HCT116 (cell line): ENCODE results near the gene RMI2. TPM values are rescaled to one million over a fixed set of nuclear protein-coding genes. Genes with fewer than 3 reads are reported as not detected.

Experiments used
- ATAC-seq: fragments of 200-7000 bp; cut with Tn5 transposase; 2 replicates; pipeline ENCODE4 v1.9.1; 2020; ENCODE audit warnings: mild to moderate bottlenecking, moderate library complexity
- BruUV-seq: library from RNA; stranded (reverse); fragments of 400-500 nt; replicated peaks from 2 replicates; lab custom pipeline; 2021; lab: Mats Ljungman, UMichigan
- CTCF ChIA-PET: fragments of 300-600 bp; sonication (Branson Sonifier 250); formaldehyde crosslinking; loops from one replicate; lab custom pipeline; 2021; ENCODE audit warnings: antibody characterized with exemption; lab: Charles Lee
- POLR2A ChIA-PET: fragments of 300-600, 350-600 bp; sonication (Branson Sonifier 250); formaldehyde crosslinking; loops from one replicate; lab custom pipeline; 2021; ENCODE audit warnings: antibody characterized with exemption; lab: Charles Lee
- RAD21 ChIA-PET, 2 experiments: fragments of 300-600 bp; sonication (Branson Sonifier 250); formaldehyde crosslinking; loops; one replicate each; lab custom pipeline; 2023; ENCODE audit warnings: low total read pairs in 2 of 2; ENCODE audit not compliant: uncharacterized antibody in 2 of 2, unreplicated experiment in 2 of 2, low non-redundant PET in 1 of 2; lab: Charles Lee
- DNase-seq: peaks from one replicate; pipeline ENCODE4 v3.0.0-alpha.2; 2010; ENCODE audit warnings: low read depth, low spot score
- H2AFZ ChIP-seq: fragments of 200-600 bp; shearing (Covaris generic), sonication (generic); 2 replicates; pipeline ENCODE4 v1.6.1; 2017; ENCODE audit warnings: low read depth, mixed run types, mixed read lengths, antibody characterized with exemption, low read length; ENCODE audit not compliant: poor library complexity, severe bottlenecking
- H3K27ac ChIP-seq: 2 replicates; pipeline ENCODE4 v1.5.1; 2012; ENCODE audit warnings: low read depth, low read length
- H3K27me3 ChIP-seq: fragments of 200-600 bp; sonication (generic); 2 replicates; pipeline ENCODE4 v1.6.1; 2016; ENCODE audit warnings: mixed run types, low read length, mixed read lengths; ENCODE audit not compliant: insufficient read depth
- H3K36me3 ChIP-seq, 2 experiments: fragments of 200-500 bp in 1 of 2; fragments of 200-600 bp in 1 of 2; sonication (Bioruptor generic) in 1 of 2; sonication (generic) in 1 of 2; 2 replicates each; pipeline versions ENCODE4 v1.5.1 to v1.6.1; 2014 to 2016; ENCODE audit warnings: low read length in 2 of 2, inconsistent platforms in 1 of 2, mixed read lengths in 1 of 2, mixed run types in 1 of 2; ENCODE audit not compliant: insufficient read depth in 2 of 2, control insufficient read depth in 1 of 2
- H3K4me1 ChIP-seq, 2 experiments: fragments of 200-600 bp in 1 of 2; sonication (generic) in 1 of 2; 2 replicates each; pipeline versions ENCODE4 v1.5.1 to v1.6.1; 2012 to 2017; ENCODE audit warnings: low read length in 2 of 2, inconsistent platforms in 1 of 2, mild to moderate bottlenecking in 1 of 2, mixed read lengths in 1 of 2, mixed run types in 1 of 2, moderate library complexity in 1 of 2; ENCODE audit not compliant: insufficient read depth in 2 of 2, control insufficient read depth in 1 of 2
- H3K4me2 ChIP-seq: fragments of 200-600 bp; sonication (generic); 2 replicates; pipeline ENCODE4 v1.6.1; 2017; ENCODE audit warnings: mixed run types, low read length, mixed read lengths
- H3K4me3 ChIP-seq, 2 experiments: fragments of 200-600 bp in 1 of 2; sonication (generic) in 1 of 2; replicated peaks in 1 of 2; 2 replicates each; pipeline ENCODE4 v1.5.1; 2011 to 2016; ENCODE audit warnings: low read length in 2 of 2, control low read depth in 1 of 2, low read depth in 1 of 2, mild to moderate bottlenecking in 1 of 2, mixed read lengths in 1 of 2, mixed run types in 1 of 2
- H3K79me2 ChIP-seq: fragments of 200-600 bp; sonication (generic); 2 replicates; pipeline ENCODE4 v1.6.1; 2017; ENCODE audit warnings: mild to moderate bottlenecking, mixed run types, low read length, moderate library complexity, mixed read lengths; ENCODE audit not compliant: insufficient read depth
- H3K9ac ChIP-seq: fragments of 200-600 bp; sonication (generic); 2 replicates; pipeline ENCODE4 v1.6.1; 2016; ENCODE audit warnings: low read length, mixed read lengths
- H3K9me2 ChIP-seq: fragments of 200-600 bp; sonication (generic), shearing (Covaris generic); 2 replicates; pipeline ENCODE4 v1.6.1; 2017; ENCODE audit warnings: mixed run types, mild to moderate bottlenecking, moderate library complexity; ENCODE audit not compliant: insufficient read depth
- H3K9me3 ChIP-seq, 2 experiments: fragments of 200-500 bp in 1 of 2; fragments of 200-600 bp in 1 of 2; sonication (Bioruptor generic) in 1 of 2; sonication (generic) in 1 of 2; 2 replicates each; pipeline ENCODE4 v1.6.1; 2014 to 2017; ENCODE audit warnings: low read length in 2 of 2, mixed read lengths in 2 of 2, inconsistent platforms in 1 of 2, low read depth in 1 of 2, mild to moderate bottlenecking in 1 of 2, mixed run types in 1 of 2, moderate library complexity in 1 of 2; ENCODE audit not compliant: control insufficient read depth in 1 of 2, insufficient read depth in 1 of 2
- H4K20me1 ChIP-seq: fragments of 200-600 bp; sonication (generic), shearing (Covaris generic); 2 replicates; pipeline ENCODE4 v1.6.1; 2017; ENCODE audit warnings: mixed run types, mild to moderate bottlenecking, moderate library complexity; ENCODE audit not compliant: insufficient read depth
- CEBPB ChIP-seq: IDR thresholded peaks from 2 replicates; pipeline ENCODE4 v1.6.1; 2012; ENCODE audit warnings: low read depth
- ELF1 ChIP-seq: IDR thresholded peaks from 2 replicates; pipeline ENCODE4 v1.6.1; 2012; ENCODE audit warnings: low read depth, borderline replicate concordance
- EZH2phosphoT487 ChIP-seq: fragments of 200-600 bp; IDR thresholded peaks from 2 replicates; pipeline ENCODE4 v1.6.1; 2018; ENCODE audit warnings: antibody characterized with exemption, borderline replicate concordance
- JUND ChIP-seq: IDR thresholded peaks from 2 replicates; pipeline ENCODE4 v1.6.1; 2012
- POLR2A ChIP-seq: IDR thresholded peaks from 2 replicates; pipeline ENCODE4 v1.7.0; 2011; ENCODE audit warnings: borderline replicate concordance; ENCODE audit not compliant: insufficient read depth, insufficient read length; ENCODE audit errors: extremely low read depth
- POLR2AphosphoS5 ChIP-seq: IDR thresholded peaks from 2 replicates; pipeline ENCODE4 v1.6.1; 2011; ENCODE audit warnings: mild to moderate bottlenecking, low read depth, low read length, moderate library complexity
- RAD21 ChIP-seq: IDR thresholded peaks from 2 replicates; pipeline ENCODE4 v1.6.1; 2012; ENCODE audit warnings: low read depth, mild to moderate bottlenecking
- ZFX ChIP-seq: fragments of 450-650 bp; IDR thresholded peaks from 2 replicates; pipeline ENCODE4 v1.6.1; 2017
- ZNF274 ChIP-seq: fragments of 200-500 bp; sonication (Bioruptor generic); IDR thresholded peaks from 2 replicates; pipeline ENCODE4 v1.6.1; 2014; ENCODE audit warnings: mild to moderate bottlenecking, low read depth, low read length, inconsistent platforms
- intact Hi-C: fragments of 100-400 bp; cut with micrococcal nuclease; formaldehyde crosslinking; loops from 2 replicates; pipeline ENCODE4 v1.10.0; 2022
- total RNA-seq: library from RNA; stranded (reverse); gene quantifications from one replicate; pipeline ENCODE4 v1.2.1, GENCODE V29; 2021; ENCODE audit not compliant: unreplicated experiment

RMI2 gene
- total RNA-seq, 1 experiment from 2014 or later = 19.9 TPM

GRCh38 chr16:11327277-11328171, 17.7 kb upstream of the RMI2 start:
- H3K27me3 ChIP-seq = no peaks in the 10 kb centered on the region
- DNase-seq (no peak), ATAC-seq (no peak)
- TF ChIP-seq POLR2AphosphoS5 (no peak), ELF1 (no peak), EZH2phosphoT487 (no peak), JUND (no peak), ZNF274 (no peak), ZFX (no peak), RAD21 (no peak), POLR2A (no peak), CEBPB (no peak)
- no peaks in the 10 kb centered on the region for H4K20me1 ChIP-seq
- no peaks in the 10 kb centered on the region for H3K36me3 ChIP-seq
- H3K27ac ChIP-seq = peak overlapping the region; percentile 16; the same call in 1 of the 2 replicates
- no peak overlapping the region for H2AFZ ChIP-seq
- ChIA-PET RAD21 (no interaction called here), CTCF (no interaction called here), POLR2A (no interaction called here)
- no peaks in the 10 kb centered on the region for H3K9me2 ChIP-seq
- intact Hi-C loops = no loop called here
- peaks cover 19 to 27% of the 10 kb centered on the region in 2 experiments; a peak in 3 of 4 replicates for H3K4me1 ChIP-seq
- no peak overlapping the region for H3K9ac ChIP-seq
- peak overlapping the region; percentile 70 for H3K4me2 ChIP-seq
- H3K4me3 ChIP-seq = no peak overlapping the region
- no TSS peak for BruUV-seq
- H3K79me2 ChIP-seq = no peaks in the 10 kb centered on the region
- H3K9me3 ChIP-seq = no peaks in the 10 kb centered on the region
